GM19240 (cell line): Measurements from ENCODE around the gene FAM184A.
"Not testable (repeated sequence)": the region's sequence is repeated elsewhere in the genome, so short reads cannot be mapped to it uniquely, and the experiment has no call there.

ENCODE experiments used
- DNase-seq: peaks from one replicate; pipeline ENCODE4 v3.0.0; 2011; ENCODE audit warnings: low spot score; ENCODE audit not compliant: insufficient read length

The FAM184A gene

GRCh38 chr6:119015165-119015564, 63.3 kb downstream of the FAM184A start:
- not testable (repeated sequence) for DNase-seq

DNA sequence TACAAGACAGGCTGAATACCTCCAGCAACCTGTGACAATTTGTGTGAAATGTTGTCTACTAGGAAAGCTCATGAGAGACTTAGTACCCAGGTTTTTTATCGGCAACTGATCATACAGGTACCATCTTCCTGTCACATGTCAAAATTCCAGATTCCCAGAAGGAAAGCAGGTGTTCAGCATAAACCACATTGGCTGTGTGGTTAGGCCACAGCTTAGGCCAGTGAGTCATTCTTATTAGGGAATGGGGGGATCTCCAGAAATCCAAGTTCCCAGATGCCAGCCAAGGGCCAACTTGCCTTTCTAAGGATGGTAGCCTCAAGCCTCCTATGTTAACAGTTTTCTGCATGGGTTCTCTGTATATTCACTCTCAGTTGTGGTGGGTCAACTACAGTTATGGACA, 65.9 kb downstream of the FAM184A start:
- no peak for DNase-seq

DNA sequence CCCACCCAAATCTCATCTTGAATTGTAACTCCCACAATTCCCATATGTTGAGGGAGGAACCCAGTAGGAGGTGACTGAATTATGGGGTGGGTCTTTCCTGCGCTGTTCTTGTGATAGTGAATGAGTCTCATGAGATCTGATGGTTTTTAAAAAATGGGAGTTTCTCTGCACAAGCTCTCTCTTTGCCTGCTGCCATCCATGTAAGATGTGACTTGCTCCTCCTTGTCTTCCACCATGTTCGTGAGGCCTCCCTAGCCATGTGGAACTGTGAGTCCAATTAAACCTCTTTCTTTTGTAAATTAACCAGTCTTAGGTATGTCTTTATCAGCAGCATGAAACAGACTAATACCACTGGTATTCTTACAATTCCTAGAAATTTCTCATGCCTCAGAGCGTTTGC, 69.2 kb downstream of the FAM184A start:
- not testable (repeated sequence) for DNase-seq

GRCh38 chr6:119006974-119007373, 71.5 kb downstream of the FAM184A start:
- DNase-seq, result no peak

- DNase-seq, result no peak
Measured at GRCh38 chr6:119002069-119002468, 76.4 kb downstream of the FAM184A start.

- DNase-seq, result no peak
Measured at GRCh38 chr6:118999494-119000040, 78.9 kb downstream of the FAM184A start.

- DNase-seq, result not testable (repeated sequence)
Measured at GRCh38 chr6:118997426-118997825, 81.0 kb downstream of the FAM184A start.

GRCh38 chr6:118996289-118996820, 82.1 kb downstream of the FAM184A start:
- no peak for DNase-seq

DNA sequence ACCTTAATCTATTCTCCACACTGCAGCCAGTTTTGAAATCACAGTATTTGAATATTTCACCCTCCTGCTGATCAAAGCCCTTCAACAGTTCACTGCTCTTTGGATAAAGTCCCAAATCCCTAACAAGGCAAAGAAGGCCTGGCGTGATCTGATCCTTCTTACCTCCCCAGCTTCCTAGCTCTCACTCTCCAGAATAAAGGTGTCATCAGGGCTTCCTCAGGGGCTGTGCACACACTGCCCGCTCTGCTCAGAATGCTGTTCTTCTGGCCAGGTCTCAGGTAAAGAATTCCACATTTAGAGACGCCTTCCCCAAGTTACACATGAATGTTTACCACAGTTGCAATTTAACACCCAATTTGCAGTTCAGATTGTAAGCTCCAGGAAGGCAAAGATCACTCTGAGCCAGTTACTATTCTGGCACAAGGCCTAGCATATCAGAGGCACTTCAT, 84.6 kb downstream of the FAM184A start:
- DNase-seq, result no peak

- no peak for DNase-seq
Measured at GRCh38 chr6:118993358-118993757, 85.1 kb downstream of the FAM184A start.

- DNase-seq, result no peak
Measured at GRCh38 chr6:118992186-118992795, 86.2 kb downstream of the FAM184A start.

- DNase-seq, result no peak
Measured at GRCh38 chr6:118986312-118986711, 92.2 kb downstream of the FAM184A start.

GRCh38 chr6:118985123-118985830, 93.2 kb downstream of the FAM184A start:
- DNase-seq, result no peak

- no peak for DNase-seq
Measured at GRCh38 chr6:118984342-118984741, 94.1 kb downstream of the FAM184A start.

DNA sequence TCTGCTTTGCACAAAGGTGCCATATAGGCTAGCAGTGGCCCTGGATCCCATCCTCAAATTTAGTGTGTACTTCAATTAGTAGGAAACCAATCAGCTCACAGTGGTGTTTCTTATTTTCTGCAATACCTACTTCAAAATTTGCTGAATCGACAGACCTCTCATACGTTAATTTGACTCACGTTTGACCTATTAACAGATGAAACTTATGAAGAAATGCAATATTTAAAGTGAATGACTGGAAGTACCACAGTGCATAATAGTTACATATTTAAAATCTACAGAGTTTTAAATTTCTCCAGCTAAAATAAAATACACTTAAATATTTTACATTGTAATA, 95.9 kb downstream of the FAM184A start:
- DNase-seq, result no peak

GRCh38 chr6:118981884-118982574, 96.4 kb downstream of the FAM184A start:
- DNase-seq, result no peak

- no peak for DNase-seq
Measured at GRCh38 chr6:118980063-118980462, 98.4 kb downstream of the FAM184A start.

DNA sequence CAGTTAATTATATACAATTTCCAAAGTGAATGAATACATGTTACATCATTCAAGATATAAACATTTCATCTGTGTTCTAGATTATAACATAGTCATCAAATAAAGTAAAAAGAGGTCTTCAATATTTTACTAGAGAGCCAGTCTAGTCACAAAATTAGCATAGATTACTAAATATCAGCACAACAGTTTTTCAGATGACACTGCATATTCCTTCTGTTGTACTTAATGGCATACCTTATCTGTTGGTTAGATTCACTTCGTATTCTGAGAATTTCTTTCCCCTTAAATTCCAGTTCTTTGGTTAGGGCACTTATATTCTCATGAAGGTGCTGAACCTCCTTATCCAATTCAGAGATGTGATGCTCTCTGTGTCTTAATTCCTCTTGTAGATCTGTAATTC, 103.7 kb downstream of the FAM184A start:
- DNase-seq, result no peak

GRCh38 chr6:118971682-118972081, 106.8 kb downstream of the FAM184A start:
- no peak for DNase-seq

DNA sequence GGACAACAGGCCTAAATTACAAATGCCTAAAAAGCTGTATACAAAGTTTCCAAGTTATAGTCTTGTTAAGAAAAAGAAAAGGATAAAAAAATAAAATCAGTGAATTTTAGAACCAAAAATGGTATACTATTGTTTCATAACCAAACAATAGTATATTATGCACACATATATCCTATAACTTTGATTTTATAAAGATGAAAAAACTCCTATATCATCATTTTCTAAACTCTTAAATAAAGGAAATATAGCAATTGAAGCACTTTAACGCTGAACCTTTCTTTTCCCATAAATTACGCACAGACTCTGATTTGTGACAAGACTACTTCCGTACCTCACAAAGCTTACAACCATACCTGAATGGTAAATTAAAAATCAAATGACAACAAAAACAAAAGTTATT, 107.6 kb downstream of the FAM184A start:
- no peak for DNase-seq

GRCh38 chr6:118968416-118968815, 110.0 kb downstream of the FAM184A start:
- no peak for DNase-seq

GRCh38 chr6:118967239-118967638, 111.2 kb downstream of the FAM184A start:
- DNase-seq, result no peak
